Progenitor cell of endocrine pancreas (in vitro differentiated cells): Measurements from ENCODE around the gene LPCAT1. TPM values are rescaled to one million over a fixed set of nuclear protein-coding genes. Genes with fewer than 3 reads are reported as not detected.

ENCODE experiments used
- DNase-seq: peaks from one replicate; pipeline ENCODE4 v3.0.0; 2021; ENCODE audit warnings: low spot score; ENCODE audit not compliant: unreplicated experiment
- H3K27ac Mint-ChIP-seq: 2 replicates; pipeline ENCODE4 v1.8.0; 2021; ENCODE audit warnings: mild to moderate bottlenecking, moderate library complexity, mixed read lengths
- H3K27me3 Mint-ChIP-seq: 2 replicates; pipeline ENCODE4 v1.8.0; 2021; ENCODE audit warnings: mixed read lengths
- H3K36me3 Mint-ChIP-seq: 2 replicates; pipeline ENCODE4 v1.8.0; 2022; ENCODE audit warnings: mixed read lengths; ENCODE audit not compliant: insufficient read depth
- H3K4me1 Mint-ChIP-seq: 2 replicates; pipeline ENCODE4 v1.8.0; 2021; ENCODE audit warnings: low read depth, mixed read lengths
- H3K4me3 Mint-ChIP-seq: 2 replicates; pipeline ENCODE4 v1.8.0; 2021; ENCODE audit warnings: low read depth, mild to moderate bottlenecking, moderate library complexity, mixed read lengths
- H3K9me3 Mint-ChIP-seq: 2 replicates; pipeline ENCODE4 v1.8.0; 2021; ENCODE audit warnings: low read depth, mixed read lengths
- CTCF ChIP-seq: fragments of 200-600 bp; sonication (generic); IDR thresholded peaks from one replicate; pipeline ENCODE4 v1.5.0; 2021; ENCODE audit warnings: antibody characterized with exemption, mild to moderate bottlenecking; ENCODE audit not compliant: unreplicated experiment
- total RNA-seq: library from RNA; stranded (reverse); gene quantifications from 2 replicates; pipeline ENCODE4 v1.2.1, GENCODE V29; 2021

Gene LPCAT1
- total RNA-seq, 1 donor from 2014 or later, result 73.3 TPM

GRCh38 chr5:1545126-1545804, 21.5 kb upstream of the LPCAT1 start:
- Mint-ChIP-seq H3K27ac (peak overlapping the region; percentile 70), H3K9me3 (no peaks in the 10 kb centered on the region), H3K4me3 (no peak overlapping the region), H3K4me1 (no peaks in the 10 kb centered on the region), H3K36me3 (no peaks in the 10 kb centered on the region), H3K27me3 (peaks cover 16% of the 10 kb centered on the region)
- no peak for TF ChIP-seq CTCF
- DNase-seq, result no peak

- no peaks in the 10 kb centered on the region for H3K4me1 Mint-ChIP-seq
- DNase-seq, result no peak
- no peak for TF ChIP-seq CTCF
- no peak overlapping the region for H3K4me3 Mint-ChIP-seq
- H3K9me3 Mint-ChIP-seq, result no peaks in the 10 kb centered on the region
- no peaks in the 10 kb centered on the region for H3K36me3 Mint-ChIP-seq
- no peak overlapping the region for H3K27ac Mint-ChIP-seq
- peaks cover 13% of the 10 kb centered on the region for H3K27me3 Mint-ChIP-seq
These were observed 20.7 kb upstream of the LPCAT1 start for GRCh38 chr5:1544294-1544961.

GRCh38 chr5:1543398-1544293, 19.9 kb upstream of the LPCAT1 start:
- no peaks in the 10 kb centered on the region for H3K36me3 Mint-ChIP-seq
- no peak overlapping the region for H3K4me3 Mint-ChIP-seq
- no peaks in the 10 kb centered on the region for H3K9me3 Mint-ChIP-seq
- H3K27me3 Mint-ChIP-seq, result peaks cover 11% of the 10 kb centered on the region
- no peak for DNase-seq
- H3K4me1 Mint-ChIP-seq, result no peaks in the 10 kb centered on the region
- H3K27ac Mint-ChIP-seq, result no peak overlapping the region
- TF ChIP-seq CTCF, result no peak

GRCh38 chr5:1542781-1543180, 19.0 kb upstream of the LPCAT1 start:
- Mint-ChIP-seq H3K27ac (no peak overlapping the region), H3K27me3 (peaks cover 11% of the 10 kb centered on the region), H3K4me3 (no peak overlapping the region), H3K9me3 (no peaks in the 10 kb centered on the region), H3K4me1 (no peaks in the 10 kb centered on the region), H3K36me3 (no peaks in the 10 kb centered on the region)
- DNase-seq, result no peak
- no peak for TF ChIP-seq CTCF

- Mint-ChIP-seq H3K9me3 (no peaks in the 10 kb centered on the region), H3K27me3 (peaks cover 14% of the 10 kb centered on the region), H3K27ac (no peak overlapping the region), H3K36me3 (no peaks in the 10 kb centered on the region), H3K4me1 (no peaks in the 10 kb centered on the region), H3K4me3 (no peak overlapping the region)
- TF ChIP-seq CTCF, result no peak
- DNase-seq, result no peak
These were observed 18.1 kb upstream of the LPCAT1 start for GRCh38 chr5:1541702-1542400.
